Fibroblast of skin of right quadriceps (primary cell): Measurements from ENCODE around the gene MBD5.

ENCODE experiments used
- DNase-seq: peaks from one replicate; pipeline ENCODE4 v3.0.0-alpha.2; 2013

The MBD5 gene

GRCh38 chr2:148234143-148234542, 213.3 kb downstream of the MBD5 start:
- DNase-seq, result no peak

- DNase-seq, result no peak
Observed at GRCh38 chr2:148237911-148238310, 217.0 kb downstream of the MBD5 start.

GRCh38 chr2:148238561-148238960, 217.7 kb downstream of the MBD5 start:
- no peak for DNase-seq

GRCh38 chr2:148240838-148241237, 219.9 kb downstream of the MBD5 start:
- no peak for DNase-seq

GRCh38 chr2:148244593-148245292, 223.9 kb downstream of the MBD5 start:
- DNase-seq, result peak; percentile 63

- DNase-seq, result no peak
Observed at GRCh38 chr2:148251993-148252392, 231.1 kb downstream of the MBD5 start.

GRCh38 chr2:148252646-148253045, 231.8 kb downstream of the MBD5 start:
- no peak for DNase-seq

GRCh38 chr2:148253685-148254084, 232.8 kb downstream of the MBD5 start:
- DNase-seq, result peak; percentile 10

GRCh38 chr2:148255929-148256328, 235.0 kb downstream of the MBD5 start:
- no peak for DNase-seq

- no peak for DNase-seq
Observed at GRCh38 chr2:148257276-148257675, 236.4 kb downstream of the MBD5 start.

GRCh38 chr2:148258124-148258523, 237.2 kb downstream of the MBD5 start:
- DNase-seq, result no peak

- no peak for DNase-seq
Observed at GRCh38 chr2:148259674-148260073, 238.8 kb downstream of the MBD5 start.

- no peak for DNase-seq
Observed at GRCh38 chr2:148263890-148264289, 243.0 kb downstream of the MBD5 start.

GRCh38 chr2:148273158-148273691, 252.3 kb downstream of the MBD5 start:
- DNase-seq, result peak; percentile 52

- DNase-seq, result no peak
Observed at GRCh38 chr2:148279216-148279615, 258.3 kb downstream of the MBD5 start.

- peak; percentile 62 for DNase-seq
Observed at GRCh38 chr2:148282201-148282600, 261.3 kb downstream of the MBD5 start.

GRCh38 chr2:148292431-148292830, 271.5 kb downstream of the MBD5 start:
- no peak for DNase-seq

GRCh38 chr2:148298196-148298595, 277.3 kb downstream of the MBD5 start:
- no peak for DNase-seq

GRCh38 chr2:148299616-148300015, 278.7 kb downstream of the MBD5 start:
- DNase-seq, result no peak

GRCh38 chr2:148300544-148300943, 279.7 kb downstream of the MBD5 start:
- peak; percentile 31 for DNase-seq

- no peak for DNase-seq
Observed at GRCh38 chr2:148301362-148301761, 280.5 kb downstream of the MBD5 start.

GRCh38 chr2:148302526-148302925, 281.6 kb downstream of the MBD5 start:
- DNase-seq, result no peak

GRCh38 chr2:148303161-148303560, 282.3 kb downstream of the MBD5 start:
- DNase-seq, result no peak

- no peak for DNase-seq
Observed at GRCh38 chr2:148305476-148305875, 284.6 kb downstream of the MBD5 start.

- no peak for DNase-seq
Observed at GRCh38 chr2:148306027-148306426, 285.1 kb downstream of the MBD5 start.
